T-helper 2 cell treated with Interferon-gamma antibody and Interleukin-4, amounts not matched to agents 5 μg/mL and 100 μg/mL, for 36 hours (primary cell): ENCODE results near the gene KLHDC8A.
A peak's percentile ranks its signal among the peaks of the same experiment; 100 is the strongest.

Experiments
- DNase-seq: peaks from one replicate; pipeline ENCODE4 v3.0.0; 2021; ENCODE audit warnings: low spot score
- H3K27ac Mint-ChIP-seq: one replicate; pipeline ENCODE4 v1.8.0; 2021; ENCODE audit warnings: mild to moderate bottlenecking, mixed read lengths
- H3K27me3 Mint-ChIP-seq: one replicate; pipeline ENCODE4 v1.8.0; 2021; ENCODE audit warnings: low read depth, mixed read lengths
- H3K36me3 Mint-ChIP-seq: one replicate; pipeline ENCODE4 v1.8.0; 2021; ENCODE audit warnings: low read depth, mixed read lengths
- H3K4me1 Mint-ChIP-seq: one replicate; pipeline ENCODE4 v1.8.0; 2021; ENCODE audit warnings: low read depth, mixed read lengths
- H3K4me3 Mint-ChIP-seq: one replicate; pipeline ENCODE4 v1.8.0; 2022; ENCODE audit warnings: mild to moderate bottlenecking, moderate library complexity, mixed read lengths
- H3K9me3 Mint-ChIP-seq: one replicate; pipeline ENCODE4 v1.8.0; 2021; ENCODE audit warnings: mixed read lengths

Gene KLHDC8A

DNA sequence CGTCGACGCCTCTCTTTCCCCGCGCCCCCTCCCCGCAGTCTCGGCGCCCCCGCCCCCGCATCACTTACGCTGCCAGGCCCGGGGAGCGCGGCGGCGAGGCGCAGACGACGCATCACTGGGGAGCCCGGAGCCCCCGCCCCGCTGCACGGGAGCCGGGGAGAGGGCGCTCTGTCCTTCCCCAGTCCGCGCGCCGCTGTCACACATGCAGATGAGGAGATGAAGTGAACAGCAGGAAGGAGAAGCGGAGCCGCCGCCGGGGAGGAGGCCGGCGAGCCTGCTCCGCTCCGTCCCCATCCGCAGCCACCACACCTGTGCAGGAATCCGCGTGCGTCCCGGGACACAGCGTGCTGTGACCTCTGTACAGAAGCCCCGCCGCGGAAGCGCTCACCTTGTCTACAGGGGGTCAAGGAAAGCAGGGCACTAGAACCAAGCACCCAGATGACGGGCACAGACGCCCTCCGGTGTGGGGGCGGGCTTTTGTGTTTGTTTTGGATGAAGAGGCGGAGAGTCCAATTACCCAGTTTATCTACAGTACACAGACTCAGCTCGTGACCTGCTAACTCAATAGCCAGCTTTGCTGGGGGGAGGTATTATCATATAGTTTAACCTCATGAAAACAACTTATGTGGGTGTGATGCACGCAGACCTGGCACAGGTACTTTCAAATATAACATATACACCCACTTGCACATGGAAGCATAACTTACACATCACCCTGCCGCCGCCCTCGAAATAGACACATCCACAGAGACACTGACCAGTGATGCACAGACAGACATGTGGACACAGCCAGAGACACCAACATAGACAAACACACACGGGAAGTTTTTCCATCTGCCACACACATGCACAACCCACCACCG, 12.4 kb downstream of the KLHDC8A start:
- no peak overlapping the region for H3K27ac Mint-ChIP-seq
- no peaks in the 10 kb centered on the region for H3K9me3 Mint-ChIP-seq
- peaks cover 7% of the 10 kb centered on the region for H3K4me1 Mint-ChIP-seq
- peaks cover 55% of the 10 kb centered on the region for H3K27me3 Mint-ChIP-seq
- peak; percentile 43 for DNase-seq
- H3K36me3 Mint-ChIP-seq, result no peaks in the 10 kb centered on the region
- peak overlapping the region; percentile 52 for H3K4me3 Mint-ChIP-seq

DNA sequence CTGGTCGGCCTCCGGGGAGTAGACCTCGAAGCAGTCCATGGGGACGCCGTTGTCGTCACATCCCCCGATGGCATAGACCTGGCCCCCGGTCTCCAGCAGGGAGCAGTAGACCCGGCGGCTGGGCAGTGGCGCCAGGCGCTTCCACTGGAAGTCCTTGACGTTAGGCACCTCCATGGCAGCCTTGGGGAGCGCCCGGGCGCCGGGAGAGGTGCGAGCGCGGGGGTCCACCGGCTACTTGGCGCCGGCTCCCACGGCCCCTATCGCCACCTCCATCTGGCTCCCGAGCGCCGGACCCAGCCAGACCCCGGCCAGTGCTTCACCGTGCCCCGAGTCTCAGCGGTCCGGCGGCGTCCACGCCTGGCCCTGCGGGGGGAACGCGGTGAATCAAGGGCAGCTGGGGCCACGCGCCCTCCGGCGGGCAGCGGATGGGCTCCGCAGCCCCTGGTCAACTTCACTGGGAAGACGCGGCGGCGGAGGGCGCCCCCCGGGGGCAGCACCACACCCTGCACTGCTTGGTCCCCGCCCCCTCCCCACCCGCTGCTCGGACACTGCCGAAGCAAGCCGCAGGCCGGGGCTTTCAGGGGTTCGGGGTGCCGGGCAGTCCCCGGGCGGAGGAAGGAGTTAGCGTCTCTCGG, 13.2 kb downstream of the KLHDC8A start:
- H3K27me3 Mint-ChIP-seq, result peaks cover 56% of the 10 kb centered on the region
- no peaks in the 10 kb centered on the region for H3K9me3 Mint-ChIP-seq
- H3K4me1 Mint-ChIP-seq, result peaks cover 7% of the 10 kb centered on the region
- no peak overlapping the region for H3K4me3 Mint-ChIP-seq
- H3K27ac Mint-ChIP-seq, result no peak overlapping the region
- no peak for DNase-seq
- H3K36me3 Mint-ChIP-seq, result no peaks in the 10 kb centered on the region

DNA sequence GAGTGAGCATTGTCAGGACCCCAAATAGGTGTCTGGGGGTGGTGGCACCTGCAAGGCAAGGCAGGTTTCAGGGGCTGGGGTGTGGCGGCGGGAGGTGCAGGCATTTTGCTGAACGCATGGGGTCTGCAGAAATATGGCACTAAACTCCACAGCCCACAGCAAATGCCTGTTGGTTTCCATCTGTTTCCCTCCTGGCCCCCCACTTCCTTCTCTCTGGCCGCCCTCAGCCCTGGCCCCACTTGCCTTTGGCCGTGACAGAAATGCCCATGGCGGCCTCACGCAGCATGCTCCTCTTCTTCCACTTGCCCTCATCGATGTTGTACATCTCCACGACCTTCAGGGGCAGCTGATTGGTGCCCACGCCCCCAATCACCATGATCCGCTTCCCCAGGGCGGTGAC, 13.7 kb downstream of the KLHDC8A start:
- H3K27ac Mint-ChIP-seq, result no peak overlapping the region
- H3K4me3 Mint-ChIP-seq, result no peak overlapping the region
- H3K36me3 Mint-ChIP-seq, result no peaks in the 10 kb centered on the region

GRCh38 chr1:205340676-205341075, 16.0 kb downstream of the KLHDC8A start:
- DNase-seq, result no peak
- H3K4me1 Mint-ChIP-seq, result peaks cover 7% of the 10 kb centered on the region
- H3K4me3 Mint-ChIP-seq, result no peak overlapping the region
- H3K27me3 Mint-ChIP-seq, result peaks cover 48% of the 10 kb centered on the region
- H3K27ac Mint-ChIP-seq, result no peak overlapping the region
- no peaks in the 10 kb centered on the region for H3K36me3 Mint-ChIP-seq
- H3K9me3 Mint-ChIP-seq, result no peaks in the 10 kb centered on the region

More for the DNA sequence above, 13.7 kb downstream of the KLHDC8A start:
- Mint-ChIP-seq H3K9me3 (no peaks in the 10 kb centered on the region), H3K27me3 (peaks cover 55% of the 10 kb centered on the region), H3K4me1 (peaks cover 7% of the 10 kb centered on the region)
- no peak for DNase-seq

DNA sequence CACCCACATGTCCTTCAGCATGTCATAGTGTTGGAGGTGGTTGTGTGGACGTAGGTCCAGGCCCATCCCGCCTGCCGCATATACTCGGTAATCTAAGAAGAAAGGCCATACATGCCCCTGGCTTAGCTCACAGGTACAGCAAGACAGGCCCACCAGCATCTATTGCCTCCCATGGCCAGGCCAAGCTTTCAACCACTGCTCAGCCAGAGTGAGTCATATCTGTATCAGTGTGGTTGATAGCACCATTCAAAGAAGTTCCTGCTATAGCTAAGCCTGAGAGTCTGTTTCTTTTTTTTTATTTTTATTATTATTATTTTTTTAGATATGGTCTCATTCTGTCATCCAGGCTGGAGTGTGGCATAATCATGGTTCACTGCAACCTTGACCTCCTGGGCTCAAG, 17.0 kb downstream of the KLHDC8A start:
- Mint-ChIP-seq H3K9me3 (no peaks in the 10 kb centered on the region), H3K27me3 (peaks cover 39% of the 10 kb centered on the region), H3K4me3 (no peak overlapping the region), H3K4me1 (peaks cover 7% of the 10 kb centered on the region), H3K27ac (no peak overlapping the region), H3K36me3 (no peaks in the 10 kb centered on the region)
- no peak for DNase-seq

- peaks cover 34% of the 10 kb centered on the region for H3K27me3 Mint-ChIP-seq
- no peak for DNase-seq
Observed at GRCh38 chr1:205339197-205339702, 17.5 kb downstream of the KLHDC8A start.

DNA sequence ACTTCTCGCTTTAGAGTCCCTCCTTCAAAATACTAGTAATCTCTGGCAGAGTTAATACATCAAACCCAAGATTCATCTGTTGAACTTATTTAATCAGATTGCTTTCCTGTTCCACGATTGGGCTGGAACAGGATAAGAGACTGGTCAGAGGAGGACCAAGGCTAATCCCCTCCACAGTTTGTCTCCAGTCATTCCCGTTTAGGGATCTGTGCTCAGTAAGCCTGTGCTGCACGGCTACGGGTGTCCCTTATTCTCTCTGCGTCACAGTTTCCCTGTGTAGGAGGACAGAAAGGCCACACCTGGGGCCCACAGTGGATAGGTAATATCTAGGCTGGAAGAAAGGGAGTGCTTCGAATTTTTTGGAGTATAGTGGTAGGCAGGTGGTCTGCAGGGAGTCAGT, 18.7 kb downstream of the KLHDC8A start:
- Mint-ChIP-seq H3K9me3 (no peaks in the 10 kb centered on the region), H3K4me1 (peaks cover 4% of the 10 kb centered on the region), H3K4me3 (no peak overlapping the region), H3K36me3 (no peaks in the 10 kb centered on the region), H3K27ac (no peak overlapping the region), H3K27me3 (peaks cover 35% of the 10 kb centered on the region)
- DNase-seq, result no peak

More at GRCh38 chr1:205339197-205339702, 17.5 kb downstream of the KLHDC8A start:
- Mint-ChIP-seq H3K9me3 (no peaks in the 10 kb centered on the region), H3K4me3 (no peak overlapping the region), H3K36me3 (no peaks in the 10 kb centered on the region), H3K4me1 (peaks cover 6% of the 10 kb centered on the region), H3K27ac (no peak overlapping the region)

GRCh38 chr1:205337481-205337880, 19.2 kb downstream of the KLHDC8A start:
- DNase-seq, result no peak
- Mint-ChIP-seq H3K27me3 (peaks cover 30% of the 10 kb centered on the region), H3K27ac (no peak overlapping the region), H3K4me1 (peaks cover 4% of the 10 kb centered on the region), H3K9me3 (no peaks in the 10 kb centered on the region), H3K36me3 (no peaks in the 10 kb centered on the region), H3K4me3 (no peak overlapping the region)

DNA sequence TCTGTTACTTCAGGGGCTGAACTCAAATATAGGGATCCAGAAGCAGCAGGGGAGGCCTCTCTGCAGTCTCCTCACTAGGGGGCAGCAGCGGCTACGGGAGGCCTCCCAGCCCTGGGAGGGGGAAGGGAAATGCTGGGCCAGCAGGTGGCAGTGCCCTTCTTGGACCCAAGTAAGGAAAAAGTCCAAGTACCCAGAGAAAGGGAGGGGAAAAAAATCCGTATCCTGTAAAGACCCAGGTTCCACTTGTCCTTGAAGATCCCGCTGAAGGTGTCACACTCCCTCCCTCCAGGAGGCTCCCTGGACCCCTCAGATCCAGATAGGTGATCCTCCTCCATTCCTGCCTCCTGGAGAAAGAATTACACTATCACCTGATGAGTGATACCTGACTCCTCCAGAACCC, 21.0 kb downstream of the KLHDC8A start:
- Mint-ChIP-seq H3K36me3 (no peaks in the 10 kb centered on the region), H3K4me3 (no peak overlapping the region), H3K9me3 (no peaks in the 10 kb centered on the region), H3K27ac (no peak overlapping the region), H3K27me3 (peaks cover 25% of the 10 kb centered on the region), H3K4me1 (peaks cover 4% of the 10 kb centered on the region)
- DNase-seq, result peak; percentile 67

- no peak for DNase-seq
- Mint-ChIP-seq H3K27me3 (peaks cover 33% of the 10 kb centered on the region), H3K27ac (no peak overlapping the region)
Observed at GRCh38 chr1:205332015-205332791, 24.5 kb downstream of the KLHDC8A start.

DNA sequence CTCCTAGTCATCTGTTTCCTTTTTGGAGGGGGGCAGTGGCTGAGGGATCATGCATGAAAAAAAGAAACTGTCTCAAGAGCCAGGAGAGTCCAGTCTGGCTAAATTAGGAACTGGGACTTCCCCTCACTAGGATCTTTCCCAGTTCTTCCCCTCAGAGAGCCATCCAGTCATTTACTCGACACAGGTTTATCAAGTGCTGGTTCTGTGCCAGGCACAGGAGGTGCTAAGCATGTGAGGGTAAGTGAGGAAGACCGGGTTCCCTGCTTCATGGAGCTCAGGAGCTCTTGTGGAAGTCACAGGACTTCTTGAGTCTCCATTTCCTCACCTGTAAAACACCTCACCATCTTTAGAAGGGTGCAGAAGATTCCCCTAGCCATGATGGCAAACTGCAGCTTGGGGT, 26.6 kb downstream of the KLHDC8A start:
- Mint-ChIP-seq H3K36me3 (no peaks in the 10 kb centered on the region), H3K9me3 (no peaks in the 10 kb centered on the region), H3K27me3 (peaks cover 42% of the 10 kb centered on the region), H3K4me3 (no peak overlapping the region), H3K4me1 (peaks cover 2% of the 10 kb centered on the region), H3K27ac (no peak overlapping the region)
- DNase-seq, result no peak

More at GRCh38 chr1:205332015-205332791, 24.5 kb downstream of the KLHDC8A start:
- H3K4me3 Mint-ChIP-seq, result no peak overlapping the region
- no peaks in the 10 kb centered on the region for H3K4me1 Mint-ChIP-seq
- H3K36me3 Mint-ChIP-seq, result no peaks in the 10 kb centered on the region
- H3K9me3 Mint-ChIP-seq, result no peaks in the 10 kb centered on the region

- no peaks in the 10 kb centered on the region for H3K9me3 Mint-ChIP-seq
- no peak overlapping the region for H3K4me3 Mint-ChIP-seq
- no peak overlapping the region for H3K27ac Mint-ChIP-seq
- H3K36me3 Mint-ChIP-seq, result no peaks in the 10 kb centered on the region
- DNase-seq, result no peak
- H3K4me1 Mint-ChIP-seq, result peaks cover 7% of the 10 kb centered on the region
- H3K27me3 Mint-ChIP-seq, result peaks cover 45% of the 10 kb centered on the region
Observed at GRCh38 chr1:205329719-205330118, 27.0 kb downstream of the KLHDC8A start.

GRCh38 chr1:205328476-205328875, 28.2 kb downstream of the KLHDC8A start:
- Mint-ChIP-seq H3K27me3 (peaks cover 56% of the 10 kb centered on the region), H3K4me3 (no peak overlapping the region), H3K27ac (no peak overlapping the region), H3K4me1 (peaks cover 7% of the 10 kb centered on the region), H3K36me3 (no peaks in the 10 kb centered on the region), H3K9me3 (no peaks in the 10 kb centered on the region)
- no peak for DNase-seq
